Endothelial cell of umbilical vein (primary cell): ENCODE data around the gene ATP5MC2. TPM values are rescaled to one million over a fixed set of nuclear protein-coding genes. Genes with fewer than 3 reads are reported as not detected.

Experiments used
- BruUV-seq: library from RNA; stranded (reverse); fragments of 400-500 nt; replicated peaks from 2 replicates; lab custom pipeline; 2021; lab: Mats Ljungman, UMichigan
- CTCF ChIA-PET: fragments of 300-600, 350-600 bp; sonication (Branson Sonifier 250); formaldehyde crosslinking; loops from one replicate; lab custom pipeline; 2021; ENCODE audit warnings: antibody characterized with exemption, inconsistent platforms; lab: Charles Lee
- POLR2A ChIA-PET: fragments of 300-600, 350-600 bp; sonication (Branson Sonifier 250); formaldehyde crosslinking; loops from one replicate; lab custom pipeline; 2021; ENCODE audit warnings: antibody characterized with exemption, inconsistent platforms; lab: Charles Lee
- DNase-seq: peaks from one replicate; pipeline ENCODE4 v3.0.0-alpha.2; 2011; ENCODE audit warnings: low read depth, low spot score
- FAIRE-seq: peaks from 2 replicates; lab custom pipeline; 2011; peaks lifted over from hg19 to GRCh38; lab: Jason Lieb, UNC
- H2AFZ ChIP-seq: 2 replicates; pipeline ENCODE4 v1.6.0; 2012; ENCODE audit warnings: low read depth, low read length, control low read depth, inconsistent platforms
- H3K27ac ChIP-seq: 2 replicates; pipeline ENCODE4 v1.5.1; 2011; ENCODE audit warnings: low read depth, mild to moderate bottlenecking, control low read depth, low read length, moderate library complexity; ENCODE audit not compliant: insufficient read depth
- H3K27me3 ChIP-seq, 2 experiments: 2 replicates each; pipeline versions ENCODE4 v1.6.0 to v1.6.1; 2011; ENCODE audit warnings: low read length in 2 of 2, mixed read lengths in 1 of 2; ENCODE audit not compliant: control insufficient read depth in 2 of 2, insufficient read depth in 2 of 2
- H3K36me3 ChIP-seq, 2 experiments: 2 replicates in 1 of 2; 3 replicates in 1 of 2; pipeline ENCODE4 v1.5.1; 2011; ENCODE audit warnings: low read length in 2 of 2, mild to moderate bottlenecking in 1 of 2, moderate library complexity in 1 of 2; ENCODE audit not compliant: control insufficient read depth in 2 of 2, insufficient read depth in 2 of 2; ENCODE audit errors: extremely low read depth in 1 of 2
- H3K4me1 ChIP-seq: 3 replicates; pipeline ENCODE4 v1.5.1; 2011; ENCODE audit warnings: mild to moderate bottlenecking, low read length; ENCODE audit not compliant: control insufficient read depth, insufficient read depth; ENCODE audit errors: extremely low read depth
- H3K4me2 ChIP-seq: 2 replicates; pipeline ENCODE4 v1.6.1; 2011; ENCODE audit warnings: low read length, control low read depth, mixed read lengths; ENCODE audit not compliant: insufficient read depth
- H3K4me3 ChIP-seq, 3 experiments: fragments of 200-600 bp in 1 of 3; sonication (generic), shearing (Covaris generic) in 1 of 3; replicated peaks in 1 of 3; 2 replicates each; pipeline ENCODE4 v1.5.1; 2011 to 2016; ENCODE audit warnings: control low read depth in 3 of 3, low read length in 3 of 3, mild to moderate bottlenecking in 2 of 3, inconsistent platforms in 1 of 3, low read depth in 1 of 3, moderate library complexity in 1 of 3; ENCODE audit not compliant: insufficient read depth in 1 of 3
- H3K79me2 ChIP-seq: 2 replicates; pipeline ENCODE4 v1.6.0; 2012; ENCODE audit warnings: low read length, inconsistent platforms; ENCODE audit not compliant: control insufficient read depth, insufficient read depth
- H3K9ac ChIP-seq: replicated peaks from 2 replicates; pipeline ENCODE3; 2011; ENCODE audit warnings: low read length, control low read depth; ENCODE audit not compliant: insufficient read depth; ENCODE audit errors: extremely low read depth
- H3K9me1 ChIP-seq: replicated peaks from 3 replicates; pipeline ENCODE4 v1.6.0; 2011; ENCODE audit warnings: mild to moderate bottlenecking, low read length; ENCODE audit not compliant: control insufficient read depth, insufficient read depth; ENCODE audit errors: extremely low read depth
- H3K9me3 ChIP-seq: replicated peaks from 2 replicates; pipeline ENCODE4 v1.5.1; 2012; ENCODE audit warnings: low read length, inconsistent platforms; ENCODE audit not compliant: control insufficient read depth, insufficient read depth
- H4K20me1 ChIP-seq: replicated peaks from 2 replicates; pipeline ENCODE3; 2011; ENCODE audit warnings: mild to moderate bottlenecking, low read length; ENCODE audit not compliant: control insufficient read depth, insufficient read depth; ENCODE audit errors: extremely low read depth
- EZH2 ChIP-seq: IDR thresholded peaks from 2 replicates; pipeline ENCODE4 v1.6.1; 2012; ENCODE audit warnings: borderline replicate concordance, low read depth, mild to moderate bottlenecking, moderate library complexity, low read length, inconsistent platforms; ENCODE audit not compliant: severe bottlenecking
- FOS ChIP-seq: IDR thresholded peaks from 2 replicates; pipeline ENCODE4 v1.6.1; 2011; ENCODE audit warnings: mild to moderate bottlenecking, low read length, moderate library complexity, borderline replicate concordance; ENCODE audit not compliant: insufficient read depth
- GATA2 ChIP-seq: IDR thresholded peaks from 2 replicates; pipeline ENCODE4 v1.7.0; 2011; ENCODE audit warnings: low read depth, mild to moderate bottlenecking, moderate library complexity, mixed read lengths, low read length; ENCODE audit not compliant: insufficient read length, insufficient read depth
- JUN ChIP-seq: IDR thresholded peaks from 2 replicates; pipeline ENCODE4 v1.6.1; 2011; ENCODE audit warnings: borderline replicate concordance, low read depth; ENCODE audit not compliant: insufficient read length, insufficient read depth
- MYC ChIP-seq: IDR thresholded peaks from one replicate; pipeline ENCODE4 v1.6.1; 2011; ENCODE audit warnings: mild to moderate bottlenecking, low read depth, low read length
- POLR2A ChIP-seq: IDR thresholded peaks from 2 replicates; pipeline ENCODE4 v1.6.1; 2012; ENCODE audit warnings: low read depth, mild to moderate bottlenecking, control low read depth, low read length
- POLR2AphosphoS5 ChIP-seq: IDR thresholded peaks from 2 replicates; pipeline ENCODE4 v1.6.1; 2012; ENCODE audit warnings: low read depth, mild to moderate bottlenecking, control low read depth, low read length, moderate library complexity; ENCODE audit not compliant: insufficient read depth
- dilution Hi-C: fragments of 300-500 bp; cut with MboI; formaldehyde crosslinking; loops from one replicate; pipeline ENCODE4 v1.15.0; 2019; ENCODE audit warnings: low sequenced_read_pairs; ENCODE audit not compliant: extremely low pct_ligation_motif_present
- intact Hi-C: fragments of 100-400 bp; cut with micrococcal nuclease; formaldehyde crosslinking; loops from one replicate; pipeline ENCODE4 v1.10.0; 2022
- polyA plus RNA-seq, 4 experiments: library from polyadenylated mRNA; depleted of rRNA in 3 of 4; stranded (reverse) in 3 of 4; unstranded in 1 of 4; fragments of >200 nt; gene quantifications; 2 replicates each; pipeline versions ENCODE4 v1.2.1 to v1.2.3, GENCODE V29; 2011 to 2012; ENCODE audit warnings: missing spikeins in 1 of 4
- total RNA-seq: library from RNA; stranded (reverse); gene quantifications from 2 replicates; pipeline ENCODE4 v1.2.3, GENCODE V29; 2021
- TF ChIP-seq, protein P1 (sequence below), 2 donors: IDR thresholded peaks; 1 replicate in 1 of 2; 2 replicates in 1 of 2; pipeline ENCODE4 v1.5.1; 2011; ENCODE audit warnings: low read length in 2 of 2, mild to moderate bottlenecking in 2 of 2, moderate library complexity in 2 of 2, control low read depth in 1 of 2, inconsistent platforms in 1 of 2, low read depth in 1 of 2; ENCODE audit not compliant: insufficient read depth in 1 of 2; ENCODE audit errors: extremely low read depth in 1 of 2
- TF ChIP-seq, protein P2 (sequence below): IDR thresholded peaks from 2 replicates; pipeline ENCODE4 v1.6.1; 2011; ENCODE audit not compliant: insufficient read depth, insufficient read length

The ATP5MC2 gene
- total and polyA plus RNA-seq, 2 donors (not counting 3 experiments of a cell fraction or from before 2014, with no cell fraction given), result 402 to 820 TPM

DNA sequence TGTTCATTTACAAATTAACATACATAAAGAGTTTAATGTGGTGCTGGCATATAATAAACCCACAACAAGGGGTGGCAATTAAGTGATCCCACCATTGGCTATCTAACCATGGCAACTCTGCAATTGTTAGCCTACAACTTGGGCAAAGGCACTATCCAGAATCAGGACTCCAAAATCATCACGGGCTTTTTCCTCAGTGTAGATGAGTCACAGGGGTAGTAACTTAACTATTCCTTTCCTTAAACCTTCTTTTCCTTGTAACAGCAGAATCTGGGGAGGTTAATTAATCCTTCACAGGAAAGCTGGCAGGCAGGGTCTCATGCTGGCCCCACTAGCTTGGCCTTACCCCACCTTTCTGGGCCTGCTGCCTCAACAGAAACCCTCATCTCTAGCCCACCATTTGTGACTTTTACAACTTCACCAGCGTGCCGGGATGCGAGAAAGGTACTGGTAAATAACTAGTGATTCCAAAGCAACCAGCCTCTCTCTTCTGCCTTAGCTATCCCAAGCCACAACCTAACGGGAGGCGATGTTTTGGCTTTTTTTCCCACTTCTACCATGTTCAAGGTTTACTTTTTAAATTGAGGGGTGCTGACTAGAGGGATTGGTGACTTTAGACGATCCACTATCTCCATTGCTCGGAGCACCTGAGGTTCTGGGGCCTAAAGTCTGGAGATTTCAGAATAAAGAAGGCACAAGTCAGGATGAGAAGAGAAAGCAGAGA lies 744 bp downstream of the ATP5MC2 start:
- dilution Hi-C loops, result no loop called here
- intact Hi-C loops, result loop anchor here (5.0 kb wide), 1 partner anchor 223 kb away; the partner anchor contains the start of gene PCBP2
- no peak for FAIRE-seq

More for the DNA sequence above, 744 bp downstream of the ATP5MC2 start:
- H2AFZ ChIP-seq, result peak overlapping the region; percentile 41
- peak overlapping the region; percentile 52 for H3K27ac ChIP-seq
- H3K79me2 ChIP-seq, result peaks cover 41% of the 10 kb centered on the region
- H3K4me2 ChIP-seq, result peak overlapping the region; percentile 82
- peak overlapping the region; percentile 55 to 86 (median 60) for H3K4me3 ChIP-seq
- H3K9ac ChIP-seq, result peak overlapping the region; percentile 66
- H3K9me1 ChIP-seq, result no peaks in the 10 kb centered on the region
- H3K27me3 ChIP-seq, result no peaks in the 10 kb centered on the region
- peaks cover 3 to 7% of the 10 kb centered on the region in 2 experiments for H3K36me3 ChIP-seq
- no peaks in the 10 kb centered on the region for H3K9me3 ChIP-seq
- H4K20me1 ChIP-seq, result no peaks in the 10 kb centered on the region
- BruUV-seq, result no TSS peak
- ChIA-PET POLR2A (interaction anchor here (0.9 to 1.0 kb wide), 3 partner anchors 8 to 132 kb away, joined by 3 read pairs; partner anchors contain the start of gene ATF7), CTCF (interaction anchor here (0.5 to 6.2 kb wide), 43 partner anchors 9 to 696 kb away, joined by 3 to 213 read pairs (median 5); partner anchors contain the start of gene ATF7)
- TF ChIP-seq EZH2, result no peak
- TF ChIP-seq, protein P1, sequence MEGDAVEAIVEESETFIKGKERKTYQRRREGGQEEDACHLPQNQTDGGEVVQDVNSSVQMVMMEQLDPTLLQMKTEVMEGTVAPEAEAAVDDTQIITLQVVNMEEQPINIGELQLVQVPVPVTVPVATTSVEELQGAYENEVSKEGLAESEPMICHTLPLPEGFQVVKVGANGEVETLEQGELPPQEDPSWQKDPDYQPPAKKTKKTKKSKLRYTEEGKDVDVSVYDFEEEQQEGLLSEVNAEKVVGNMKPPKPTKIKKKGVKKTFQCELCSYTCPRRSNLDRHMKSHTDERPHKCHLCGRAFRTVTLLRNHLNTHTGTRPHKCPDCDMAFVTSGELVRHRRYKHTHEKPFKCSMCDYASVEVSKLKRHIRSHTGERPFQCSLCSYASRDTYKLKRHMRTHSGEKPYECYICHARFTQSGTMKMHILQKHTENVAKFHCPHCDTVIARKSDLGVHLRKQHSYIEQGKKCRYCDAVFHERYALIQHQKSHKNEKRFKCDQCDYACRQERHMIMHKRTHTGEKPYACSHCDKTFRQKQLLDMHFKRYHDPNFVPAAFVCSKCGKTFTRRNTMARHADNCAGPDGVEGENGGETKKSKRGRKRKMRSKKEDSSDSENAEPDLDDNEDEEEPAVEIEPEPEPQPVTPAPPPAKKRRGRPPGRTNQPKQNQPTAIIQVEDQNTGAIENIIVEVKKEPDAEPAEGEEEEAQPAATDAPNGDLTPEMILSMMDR (IDR thresholded peaks at IDR 0.05; ENCODE audit: extremely low read depth in 1 of 2, insufficient read depth in 1 of 2, low read depth in 1 of 2, low read length in 2 of 2), result no peak
- no peak for TF ChIP-seq FOS
- no peak for TF ChIP-seq POLR2AphosphoS5
- TF ChIP-seq MYC, result no peak
- TF ChIP-seq GATA2, result no peak
- TF ChIP-seq JUN, result no peak
- TF ChIP-seq POLR2A, result no peak
- TF ChIP-seq, protein P2, sequence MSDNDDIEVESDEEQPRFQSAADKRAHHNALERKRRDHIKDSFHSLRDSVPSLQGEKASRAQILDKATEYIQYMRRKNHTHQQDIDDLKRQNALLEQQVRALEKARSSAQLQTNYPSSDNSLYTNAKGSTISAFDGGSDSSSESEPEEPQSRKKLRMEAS, result no peak
- H3K4me1 ChIP-seq, result peaks cover 26% of the 10 kb centered on the region
- DNase-seq, result peak; percentile 21
